Gastrocnemius medialis (tissue), 4 donors: ENCODE measurements around the gene MYH7B.

Experiments
- CTCF ChIP-seq, 5 experiments: fragments of 450-650 bp in 3 of 5; fragments of 200-600 bp in 2 of 5; sonication (generic) in 2 of 5; IDR thresholded peaks in 4 of 5; conservative IDR thresholded peaks in 1 of 5; 1 replicate in 4 of 5; 2 replicates in 1 of 5; pipeline ENCODE4 v1.5.1; 2016 to 2019; ENCODE audit warnings: antibody characterized with exemption in 5 of 5, mild to moderate bottlenecking in 3 of 5, moderate library complexity in 3 of 5
- POLR2A ChIP-seq, 2 donors: fragments of 450-650 bp; IDR thresholded peaks; one replicate each; pipeline ENCODE4 v1.6.1; 2017; ENCODE audit warnings: antibody characterized with exemption in 2 of 2, mild to moderate bottlenecking in 2 of 2, moderate library complexity in 2 of 2

GRCh38 chr20:34923414-34923813 lies 32.3 kb upstream of the MYH7B start:
- no peak for TF ChIP-seq POLR2A (IDR thresholded peaks at IDR 0.05)
- TF ChIP-seq CTCF (IDR thresholded peaks at IDR 0.05 in 4 of 5, conservative IDR thresholded peaks at IDR 0.05 in 1 of 5): no peak
